K562 (cell line): ENCODE measurements around the gene HRH3.

Source experiments
- CTCF ChIP-seq, 3 experiments: IDR thresholded peaks in 2 of 3; conservative IDR thresholded peaks in 1 of 3; 2 replicates each; pipeline ENCODE4 v1.5.1; 2011 to 2012; ENCODE audit warnings: low read length in 3 of 3, mild to moderate bottlenecking in 3 of 3, control low read depth in 2 of 3, improper control_type of control experiment in 1 of 3, inconsistent platforms in 1 of 3, low read depth in 1 of 3, mixed read lengths in 1 of 3, moderate library complexity in 1 of 3; ENCODE audit not compliant: insufficient read depth in 2 of 3
- JUND ChIP-seq, 2 experiments: IDR thresholded peaks; 2 replicates in 1 of 2; 3 replicates in 1 of 2; pipeline ENCODE4 v1.6.1; 2011; ENCODE audit warnings: borderline replicate concordance in 2 of 2, low read depth in 2 of 2, low read length in 2 of 2, improper control_type of control experiment in 1 of 2, missing biosample characterization in 1 of 2, missing genetic modification characterization in 1 of 2, missing genetic modification reagents in 1 of 2
- PTTG1 ChIP-seq: fragments of 450-650 bp; IDR thresholded peaks from 2 replicates; pipeline ENCODE4 v1.6.1; 2016; ENCODE audit warnings: low read depth, mild to moderate bottlenecking, missing genetic modification characterization, missing compliant biosample characterization
- RAD21 ChIP-seq, 2 experiments: fragments of 250-450 bp in 1 of 2; fragments of 450-650 bp in 1 of 2; sonication (Bioruptor Pico) in 1 of 2; formaldehyde crosslinking in 1 of 2; IDR thresholded peaks in 1 of 2; conservative IDR thresholded peaks in 1 of 2; 2 replicates each; pipeline versions ENCODE4 v1.4.0 to v1.8.0; 2020 to 2022; ENCODE audit warnings: mild to moderate bottlenecking in 2 of 2, moderate library complexity in 1 of 2
- SMAD1 ChIP-seq: fragments of 150-350 bp; IDR thresholded peaks from 2 replicates; pipeline ENCODE4 v1.6.1; 2014; ENCODE audit warnings: low read length, low read depth; ENCODE audit not compliant: partially characterized antibody
- YY1 ChIP-seq, 3 experiments: IDR thresholded peaks; 2 replicates each; pipeline ENCODE4 v1.6.1; 2011; ENCODE audit warnings: low read length in 2 of 3, mild to moderate bottlenecking in 2 of 3, moderate library complexity in 2 of 3, borderline replicate concordance in 1 of 3, control low read depth in 1 of 3, low read depth in 1 of 3; ENCODE audit not compliant: insufficient read depth in 3 of 3, insufficient replicate concordance in 2 of 3, control insufficient read depth in 1 of 3, insufficient read length in 1 of 3; ENCODE audit errors: extremely low read depth in 1 of 3
- ZSCAN32 ChIP-seq: fragments of 450-650 bp; formaldehyde crosslinking; IDR thresholded peaks from 2 replicates; pipeline ENCODE4 v1.4.0; 2020; ENCODE audit warnings: mild to moderate bottlenecking, moderate library complexity

GRCh38 chr20:62202676-62203377 lies 17.3 kb downstream of the HRH3 start:
- TF ChIP-seq CTCF (IDR thresholded peaks at IDR 0.05 in 2 of 3, conservative IDR thresholded peaks at IDR 0.05 in 1 of 3; ENCODE audit: insufficient read depth in 2 of 3, low read depth in 1 of 3, low read length in 3 of 3): no peak
- no peak for TF ChIP-seq SMAD1
- TF ChIP-seq PTTG1 (tag): no peak
- TF ChIP-seq JUND (IDR thresholded peaks at IDR 0.05; ENCODE audit: borderline replicate concordance, low read depth, low read length): no peak
- TF ChIP-seq JUND (tag; IDR thresholded peaks at IDR 0.05; ENCODE audit: borderline replicate concordance, low read depth, low read length): no peak
- no peak for TF ChIP-seq ZSCAN32
- TF ChIP-seq RAD21 (CRISPR knock-in tag; conservative IDR thresholded peaks at IDR 0.05 in 1 of 2, IDR thresholded peaks at IDR 0.05 in 1 of 2): no peak
- TF ChIP-seq YY1 (IDR thresholded peaks at IDR 0.05; ENCODE audit: borderline replicate concordance in 1 of 3, control insufficient read depth in 1 of 3, extremely low read depth in 1 of 3, insufficient read depth in 3 of 3, insufficient read length in 1 of 3, insufficient replicate concordance in 2 of 3, low read depth in 1 of 3, low read length in 2 of 3): no peak
